SK-N-SH (cell line): ENCODE results near the gene CTSA. TPM values are rescaled to one million over a fixed set of nuclear protein-coding genes. Genes with fewer than 3 reads are reported as not detected.

Source experiments
- CTCF ChIA-PET: fragments of 300-600, 350-600 bp; formaldehyde crosslinking; extraction: SDS; loops from one replicate; lab custom pipeline; 2021; lab: Yijun Ruan, JAX
- POLR2A ChIA-PET: fragments of 350-600 bp; sonication (Branson Sonifier 250); formaldehyde crosslinking; extraction: SDS; loops from one replicate; lab custom pipeline; 2020; ENCODE audit warnings: antibody characterized with exemption, inconsistent platforms; lab: Yijun Ruan, JAX
- DNase-seq: peaks from one replicate; pipeline ENCODE4 v3.0.0; 2012
- H2AFZ ChIP-seq: fragments of 200-600 bp; sonication (generic); 2 replicates; pipeline ENCODE4 v1.8.1; 2016; ENCODE audit warnings: antibody characterized with exemption, mild to moderate bottlenecking, low read depth
- H3F3A ChIP-seq: fragments of 200-600 bp; sonication (generic); replicated peaks from 2 replicates; pipeline ENCODE3; 2016; ENCODE audit warnings: antibody characterized with exemption, mild to moderate bottlenecking; ENCODE audit not compliant: insufficient read depth
- H3K27ac ChIP-seq, 2 experiments: fragments of 200-500 bp in 1 of 2; fragments of 200-600 bp in 1 of 2; sonication (Bioruptor generic) in 1 of 2; sonication (generic), shearing (Covaris generic) in 1 of 2; 2 replicates each; pipeline versions ENCODE4 v1.5.1 to v1.6.1; 2014 to 2016; ENCODE audit warnings: low read depth in 2 of 2, inconsistent platforms in 1 of 2, low read length in 1 of 2, mild to moderate bottlenecking in 1 of 2, mixed read lengths in 1 of 2
- H3K27me3 ChIP-seq: fragments of 200-600 bp; sonication (generic), shearing (Covaris generic); 2 replicates; pipeline ENCODE4 v1.6.1; 2016; ENCODE audit warnings: mixed run types; ENCODE audit not compliant: insufficient read depth
- H3K36me3 ChIP-seq, 2 experiments: fragments of 200-500 bp in 1 of 2; fragments of 200-600 bp in 1 of 2; sonication (Bioruptor generic) in 1 of 2; sonication (generic) in 1 of 2; replicated peaks in 1 of 2; 2 replicates each; pipeline versions ENCODE3 to v1.5.1; 2014 to 2016; ENCODE audit warnings: low read length in 1 of 2, mild to moderate bottlenecking in 1 of 2; ENCODE audit not compliant: insufficient read depth in 2 of 2, control insufficient read depth in 1 of 2
- H3K4me1 ChIP-seq, 2 experiments: fragments of 200-500 bp in 1 of 2; fragments of 200-600 bp in 1 of 2; sonication (Bioruptor generic) in 1 of 2; sonication (generic), shearing (Covaris generic) in 1 of 2; 2 replicates each; pipeline versions ENCODE4 v1.5.1 to v1.6.1; 2014 to 2016; ENCODE audit warnings: low read depth in 1 of 2, low read length in 1 of 2, mixed run types in 1 of 2; ENCODE audit not compliant: insufficient read depth in 2 of 2, control insufficient read depth in 1 of 2
- H3K4me2 ChIP-seq: fragments of 200-600 bp; sonication (generic), shearing (Covaris generic); 2 replicates; pipeline ENCODE4 v1.6.1; 2017; ENCODE audit warnings: mixed run types
- H3K4me3 ChIP-seq, 2 experiments: fragments of 200-500 bp in 1 of 2; fragments of 200-600 bp in 1 of 2; sonication (Bioruptor generic) in 1 of 2; sonication (generic), shearing (Covaris generic) in 1 of 2; 2 replicates each; pipeline versions ENCODE4 v1.5.1 to v1.8.1; 2014 to 2016; ENCODE audit warnings: low read depth in 2 of 2, inconsistent platforms in 1 of 2, low read length in 1 of 2, mild to moderate bottlenecking in 1 of 2, mixed read lengths in 1 of 2, moderate library complexity in 1 of 2
- H3K79me2 ChIP-seq: fragments of 200-600 bp; sonication (generic); 2 replicates; pipeline ENCODE4 v1.8.1; 2017; ENCODE audit warnings: mild to moderate bottlenecking; ENCODE audit not compliant: insufficient read depth
- H3K9ac ChIP-seq: fragments of 200-600 bp; sonication (generic); 2 replicates; pipeline ENCODE4 v1.6.1; 2017; ENCODE audit warnings: mixed run types
- H3K9me2 ChIP-seq: fragments of 200-600 bp; sonication (generic); 2 replicates; pipeline ENCODE4 v1.6.1; 2017; ENCODE audit warnings: mixed run types
- H3K9me3 ChIP-seq: fragments of 200-600 bp; sonication (generic); 2 replicates; pipeline ENCODE4 v1.6.1; 2017; ENCODE audit warnings: mixed run types, mild to moderate bottlenecking, moderate library complexity
- H4K20me1 ChIP-seq: fragments of 200-600 bp; sonication (generic); 2 replicates; pipeline ENCODE4 v1.6.1; 2017; ENCODE audit warnings: mild to moderate bottlenecking, mixed run types; ENCODE audit not compliant: insufficient read depth
- CTCF ChIP-seq: fragments of 200-600 bp; sonication (generic); IDR thresholded peaks from 2 replicates; pipeline ENCODE4 v1.6.1; 2017; ENCODE audit warnings: antibody characterized with exemption, mild to moderate bottlenecking, moderate library complexity
- ELF1 ChIP-seq: IDR thresholded peaks from 2 replicates; pipeline ENCODE4 v1.4.0; 2012
- EP300 ChIP-seq, 2 experiments: IDR thresholded peaks; 2 replicates each; pipeline versions ENCODE4 v1.4.0 to v1.6.1; 2012; ENCODE audit warnings: borderline replicate concordance in 1 of 2, low read depth in 1 of 2, low read length in 1 of 2
- FOSL2 ChIP-seq: IDR thresholded peaks from 2 replicates; pipeline ENCODE4 v1.4.0; 2012; ENCODE audit warnings: low read depth, mild to moderate bottlenecking, moderate library complexity, borderline replicate concordance
- FOXJ3 ChIP-seq: sonication (generic); formaldehyde crosslinking; IDR thresholded peaks from 2 replicates; pipeline ENCODE4 v1.5.1; 2020; ENCODE audit warnings: mild to moderate bottlenecking, missing genetic modification reagents
- FOXM1 ChIP-seq: IDR thresholded peaks from 2 replicates; pipeline ENCODE4 v1.4.0; 2012; ENCODE audit warnings: low read depth, mild to moderate bottlenecking
- GABPA ChIP-seq: IDR thresholded peaks from 2 replicates; pipeline ENCODE4 v1.4.0; 2012; ENCODE audit warnings: low read depth, mild to moderate bottlenecking
- IRF3 ChIP-seq: fragments of 150-350 bp; IDR thresholded peaks from 2 replicates; pipeline ENCODE4 v1.6.1; 2016; ENCODE audit warnings: mild to moderate bottlenecking, low read depth, low read length
- MXI1 ChIP-seq: IDR thresholded peaks from 2 replicates; pipeline ENCODE4 v1.6.1; 2012; ENCODE audit warnings: mild to moderate bottlenecking, low read depth, low read length, improper control_type of control experiment
- POLR2AphosphoS5 ChIP-seq: IDR thresholded peaks from 2 replicates; pipeline ENCODE4 v1.6.1; 2012; ENCODE audit warnings: low read depth, low read length
- RCOR1 ChIP-seq: fragments of 150-350 bp; IDR thresholded peaks from 2 replicates; pipeline ENCODE4 v1.6.1; 2017; ENCODE audit warnings: antibody characterized with exemption, low read length
- SIN3A ChIP-seq: IDR thresholded peaks from 2 replicates; pipeline ENCODE4 v1.6.1; 2012; ENCODE audit warnings: low read depth, mild to moderate bottlenecking, low read length, moderate library complexity, borderline replicate concordance
- TAF1 ChIP-seq: IDR thresholded peaks from 2 replicates; pipeline ENCODE4 v1.6.1; 2012; ENCODE audit warnings: low read depth, mild to moderate bottlenecking, low read length, moderate library complexity, borderline replicate concordance
- TCF12 ChIP-seq: IDR thresholded peaks from 2 replicates; pipeline ENCODE4 v1.4.0; 2012
- TEAD4 ChIP-seq: IDR thresholded peaks from 2 replicates; pipeline ENCODE4 v1.4.0; 2012; ENCODE audit warnings: mild to moderate bottlenecking, borderline replicate concordance; ENCODE audit not compliant: insufficient read depth
- USF1 ChIP-seq: IDR thresholded peaks from 2 replicates; pipeline ENCODE4 v1.4.0; 2012; ENCODE audit warnings: low read depth, borderline replicate concordance
- WGBS: methylation state at CpG from one replicate; pipeline ENCODE4 v1.1.6; 2017; ENCODE audit warnings: low lambda C conversion rate; 5-methylcytosine and 5-hydroxymethylcytosine counted together
- polyA plus RNA-seq, 3 experiments: library from polyadenylated mRNA; depleted of rRNA; stranded (reverse); fragments of >200 nt; gene quantifications; 2 replicates each; pipeline ENCODE4 v1.2.3, GENCODE V29; 2012

The CTSA gene
- polyA plus RNA-seq, 1 of the 3 experiments (the other 2 are of a cell fraction): 338 TPM

- no peaks in the 10 kb centered on the region for H3K27me3 ChIP-seq
- POLR2A ChIA-PET: interaction anchor here (1.4 kb wide), 1 partner anchor 8 kb away, joined by 4 read pairs; the partner anchor contains the start of gene ZSWIM1
- no peak overlapping the region for H3K4me3 ChIP-seq
- TF ChIP-seq TEAD4: no peak
- TF ChIP-seq TAF1: no peak
- TF ChIP-seq GABPA: no peak
- TF ChIP-seq POLR2AphosphoS5: no peak
- TF ChIP-seq RCOR1: no peak
- no peak for TF ChIP-seq TCF12
- TF ChIP-seq EP300 (IDR thresholded peaks at IDR 0.05; ENCODE audit: borderline replicate concordance in 1 of 2, low read depth in 1 of 2, low read length in 1 of 2): no peak
- no peak for TF ChIP-seq FOSL2
- TF ChIP-seq IRF3: no peak
- no peak for TF ChIP-seq ELF1
- TF ChIP-seq FOXJ3: no peak
- no peak for TF ChIP-seq CTCF
- TF ChIP-seq USF1: no peak
- no peak for TF ChIP-seq FOXM1
- no peak for TF ChIP-seq SIN3A
- TF ChIP-seq MXI1: no peak
- TF ChIP-seq, all 33 proteins: peak for 0
- H3K9me2 ChIP-seq: no peaks in the 10 kb centered on the region
- no peak overlapping the region for H2AFZ ChIP-seq
- no peak for DNase-seq
- H3K9ac ChIP-seq: no peak overlapping the region
- WGBS: 85% methylated on average over 4 of the region's 4 CpGs
- no peak overlapping the region for H3K27ac ChIP-seq
- H3K4me1 ChIP-seq: peaks cover 0 to 5% of the 10 kb centered on the region in 2 experiments; a peak in 1 of 4 replicates
- no peaks in the 10 kb centered on the region for H4K20me1 ChIP-seq
- H3K79me2 ChIP-seq: no peaks in the 10 kb centered on the region
- no peaks in the 10 kb centered on the region for H3K9me3 ChIP-seq
- H3K4me2 ChIP-seq: no peak overlapping the region
- no peaks in the 10 kb centered on the region for H3K36me3 ChIP-seq
- CTCF ChIA-PET: interaction anchor here (1.0 kb wide), 2 partner anchors 8 to 64 kb away, joined by 3 to 4 read pairs; partner anchors contain the start of gene ZSWIM1
- H3F3A ChIP-seq: peaks cover 6% of the 10 kb centered on the region
Observed at GRCh38 chr20:45872626-45873025, 18.5 kb upstream of the CTSA start.
